Erythroblast (primary cell): Measurements from ENCODE around the gene HBA2.
A peak's percentile ranks its signal among the peaks of the same experiment; 100 is the strongest.
"Not testable (repeated sequence)": the region's sequence is repeated elsewhere in the genome, so short reads cannot be mapped to it uniquely, and the experiment has no call there.

Source experiments
- DNase-seq, 2 experiments: peaks; one replicate each; lab custom pipeline; 2025; lab: John Stamatoyannopoulos, UW
- GATA1 ChIP-seq: IDR thresholded peaks from 2 replicates; pipeline ENCODE4 v1.6.1; 2011; ENCODE audit warnings: low read depth, mild to moderate bottlenecking, control low read depth, low read length, moderate library complexity
- POLR2A ChIP-seq: IDR thresholded peaks from 2 replicates; pipeline ENCODE4 v1.6.1; 2011; ENCODE audit warnings: mild to moderate bottlenecking, low read length

HBA2 gene

DNA sequence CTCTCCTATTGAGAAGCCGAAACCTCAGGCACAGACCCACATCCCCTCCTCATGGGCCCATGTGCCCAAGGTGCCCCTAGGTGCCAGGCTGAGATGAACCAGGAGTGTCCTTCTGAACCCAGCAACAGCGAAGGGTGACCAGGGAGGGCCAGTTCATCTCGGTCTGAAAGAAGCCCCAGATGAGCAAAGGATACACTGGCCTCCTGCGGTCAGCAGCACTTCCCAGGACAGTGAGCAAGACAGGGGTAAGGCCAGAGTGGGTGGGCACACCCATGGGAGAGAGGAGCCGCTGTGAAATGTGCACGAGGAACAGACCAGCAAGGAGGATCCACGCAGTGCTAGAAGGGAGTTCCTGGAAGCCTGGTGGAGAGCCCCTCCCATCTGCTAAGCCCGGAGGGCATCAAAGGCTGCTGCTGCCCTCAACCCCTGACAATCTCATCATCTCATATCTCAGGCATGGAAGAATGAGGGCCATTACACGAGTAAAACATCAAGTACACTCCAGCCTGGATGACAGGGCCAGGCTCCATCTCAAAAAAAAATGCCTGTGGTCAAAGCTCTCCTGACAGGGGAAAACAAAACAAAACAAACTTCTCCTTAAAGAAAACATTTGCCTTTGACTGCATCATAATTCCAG is 23.5 kb upstream of the HBA2 start:
- TF ChIP-seq POLR2A (no peak), GATA1 (no peak)
- DNase-seq, result peak; percentile 41 to 51

DNA sequence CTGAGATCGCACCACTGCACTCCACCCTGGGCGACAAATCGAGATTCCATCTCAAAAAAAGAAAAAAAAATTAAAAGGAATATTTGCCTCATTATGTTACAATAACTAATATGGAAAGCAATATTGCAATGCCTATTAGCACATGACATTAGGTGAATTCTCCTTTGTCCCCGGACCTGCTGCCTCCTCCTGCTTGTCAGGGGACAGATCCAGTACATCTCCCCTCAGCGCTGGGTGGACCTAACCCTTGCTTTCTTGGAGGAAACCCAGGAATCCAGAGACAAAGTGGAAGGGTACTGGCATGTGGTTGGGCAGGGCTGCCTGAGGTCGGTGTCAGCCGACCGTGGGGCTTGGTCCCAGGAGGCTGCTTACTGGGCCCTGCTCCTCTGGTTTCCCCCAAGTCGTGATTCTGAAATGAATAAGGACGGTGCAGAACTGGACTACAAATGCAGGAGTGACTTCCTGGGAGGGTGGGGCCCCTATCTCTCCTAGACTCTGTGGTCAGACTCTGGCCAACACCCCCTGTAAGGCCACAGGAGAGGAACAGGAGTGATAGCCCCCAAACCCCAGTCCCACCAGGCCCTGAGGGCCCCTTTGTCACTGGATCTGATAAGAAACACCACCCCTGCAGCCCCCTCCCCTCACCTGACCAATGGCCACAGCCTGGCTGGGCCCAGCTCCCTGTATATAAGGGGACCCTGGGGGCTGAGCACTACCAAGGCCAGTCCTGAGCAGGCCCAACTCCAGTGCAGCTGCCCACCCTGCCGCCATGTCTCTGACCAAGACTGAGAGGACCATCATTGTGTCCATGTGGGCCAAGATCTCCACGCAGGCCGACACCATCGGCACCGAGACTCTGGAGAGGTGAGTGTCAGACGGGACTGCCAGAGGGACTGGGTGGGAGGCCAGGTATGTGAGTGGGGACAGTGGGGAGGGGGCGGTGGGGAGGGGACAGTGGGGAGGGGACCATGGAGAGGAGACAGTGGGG is 20.2 kb upstream of the HBA2 start, which contains the start of gene HBZ:
TSS of gene HBZ (plus strand) at position 504 of the 988 bp plus-strand sequence. CDS start at position 770, 266 bp downstream.
- TF ChIP-seq GATA1 (no peak), POLR2A (no peak)
- DNase-seq, result peak; percentile 54 to 70

DNA sequence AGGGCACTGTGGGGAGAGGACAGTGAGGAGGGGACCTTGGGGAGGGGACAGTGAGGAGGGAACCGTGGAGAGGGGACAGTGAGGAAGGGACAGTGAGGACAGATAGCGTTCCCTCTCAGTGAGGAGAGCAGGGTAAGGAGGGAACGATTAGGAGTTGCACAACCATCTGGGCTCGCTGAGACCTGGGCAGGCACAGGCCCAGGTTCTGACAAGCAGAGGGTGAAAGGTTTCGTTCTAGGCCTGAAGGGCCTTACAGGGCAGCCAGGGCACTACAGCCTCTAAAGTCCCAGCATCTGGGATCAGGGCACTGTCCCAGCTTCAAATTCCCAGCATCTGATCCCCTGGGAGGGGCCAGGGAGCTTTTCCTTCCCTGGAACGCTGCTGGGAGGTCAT is 19.6 kb upstream of the HBA2 start:
- peak in 1 of 2 experiments; percentile 44 for DNase-seq

DNA sequence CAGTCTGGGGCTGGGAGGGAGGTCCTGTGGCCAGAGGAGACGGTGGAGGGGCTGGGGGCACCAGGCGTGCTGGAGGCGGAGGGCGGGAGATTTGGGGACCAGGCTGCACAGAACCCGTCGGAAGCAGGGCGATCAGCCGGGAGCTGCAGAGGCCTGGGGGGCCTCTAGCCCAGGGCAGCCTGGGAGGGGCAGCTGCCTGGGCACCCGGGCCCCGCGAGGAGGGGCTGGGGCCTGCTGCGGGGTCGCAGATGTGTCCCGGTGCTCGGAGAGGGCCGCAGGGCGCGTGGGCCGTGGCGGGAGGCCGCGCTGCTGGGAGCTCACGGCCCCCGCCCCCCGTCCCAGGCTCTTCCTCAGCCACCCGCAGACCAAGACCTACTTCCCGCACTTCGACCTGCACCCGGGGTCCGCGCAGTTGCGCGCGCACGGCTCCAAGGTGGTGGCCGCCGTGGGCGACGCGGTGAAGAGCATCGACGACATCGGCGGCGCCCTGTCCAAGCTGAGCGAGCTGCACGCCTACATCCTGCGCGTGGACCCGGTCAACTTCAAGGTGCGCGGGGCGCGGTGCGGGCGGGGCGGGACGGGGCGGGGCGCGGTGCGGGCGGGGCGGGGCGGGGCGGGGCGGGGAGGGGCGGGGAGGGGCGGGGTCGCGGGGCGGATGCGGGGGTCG is 19.0 kb upstream of the HBA2 start:
- peak; percentile 0 for TF ChIP-seq POLR2A
- DNase-seq, result not testable (repeated sequence)

DNA sequence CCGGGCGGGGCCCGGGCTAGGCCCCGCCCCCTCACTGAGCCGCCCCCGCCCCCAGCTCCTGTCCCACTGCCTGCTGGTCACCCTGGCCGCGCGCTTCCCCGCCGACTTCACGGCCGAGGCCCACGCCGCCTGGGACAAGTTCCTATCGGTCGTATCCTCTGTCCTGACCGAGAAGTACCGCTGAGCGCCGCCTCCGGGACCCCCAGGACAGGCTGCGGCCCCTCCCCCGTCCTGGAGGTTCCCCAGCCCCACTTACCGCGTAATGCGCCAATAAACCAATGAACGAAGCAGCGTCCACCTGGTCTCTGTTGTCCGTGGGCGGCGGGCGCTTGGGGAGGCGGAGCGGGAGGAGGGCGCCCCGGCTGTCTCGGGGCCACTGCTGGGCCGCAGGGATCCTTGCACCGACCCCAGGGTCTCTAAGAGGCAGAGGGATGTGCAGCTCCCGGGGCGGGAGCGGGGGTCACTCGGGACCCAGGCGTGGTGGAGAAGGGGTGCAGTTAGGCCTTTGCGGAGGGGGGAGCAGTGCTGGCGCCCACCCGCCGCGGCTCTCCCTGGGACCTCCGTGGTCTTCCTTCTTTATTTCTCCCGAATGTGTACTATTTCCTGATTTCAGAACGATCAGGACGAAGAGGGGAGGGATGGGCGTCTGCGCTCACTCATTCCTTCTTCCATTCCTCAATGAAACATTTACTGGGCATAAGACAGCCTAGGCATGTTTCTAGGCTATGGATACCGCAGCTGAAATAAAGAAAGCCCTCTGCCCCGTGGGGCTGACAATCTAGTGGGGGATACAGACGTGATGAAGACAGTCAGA is 18.3 kb upstream of the HBA2 start:
- peak; percentile 70 to 71 for DNase-seq
- no peak for TF ChIP-seq GATA1
- TF ChIP-seq POLR2A, result peak; percentile 1

DNA sequence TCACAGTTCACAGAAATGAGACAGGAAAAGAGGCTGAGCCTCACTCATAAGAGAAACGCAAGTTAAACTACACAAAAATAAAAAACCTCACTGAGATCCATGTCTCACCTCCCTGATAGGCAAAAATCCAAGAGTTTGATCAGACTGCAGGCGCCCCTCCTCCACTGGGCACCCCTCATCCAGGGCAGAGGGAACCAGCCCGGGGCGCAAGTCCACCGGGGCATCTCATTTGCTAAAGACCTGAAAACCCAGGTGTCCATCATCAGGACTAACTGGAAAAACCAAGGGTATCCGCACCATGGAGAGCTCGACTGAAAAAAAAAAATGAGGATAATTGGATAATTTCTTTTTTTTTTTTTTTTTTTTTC is 17.7 kb upstream of the HBA2 start:
- TF ChIP-seq GATA1 (no peak), POLR2A (no peak)
- peak in 1 of 2 experiments; percentile 41 for DNase-seq

DNA sequence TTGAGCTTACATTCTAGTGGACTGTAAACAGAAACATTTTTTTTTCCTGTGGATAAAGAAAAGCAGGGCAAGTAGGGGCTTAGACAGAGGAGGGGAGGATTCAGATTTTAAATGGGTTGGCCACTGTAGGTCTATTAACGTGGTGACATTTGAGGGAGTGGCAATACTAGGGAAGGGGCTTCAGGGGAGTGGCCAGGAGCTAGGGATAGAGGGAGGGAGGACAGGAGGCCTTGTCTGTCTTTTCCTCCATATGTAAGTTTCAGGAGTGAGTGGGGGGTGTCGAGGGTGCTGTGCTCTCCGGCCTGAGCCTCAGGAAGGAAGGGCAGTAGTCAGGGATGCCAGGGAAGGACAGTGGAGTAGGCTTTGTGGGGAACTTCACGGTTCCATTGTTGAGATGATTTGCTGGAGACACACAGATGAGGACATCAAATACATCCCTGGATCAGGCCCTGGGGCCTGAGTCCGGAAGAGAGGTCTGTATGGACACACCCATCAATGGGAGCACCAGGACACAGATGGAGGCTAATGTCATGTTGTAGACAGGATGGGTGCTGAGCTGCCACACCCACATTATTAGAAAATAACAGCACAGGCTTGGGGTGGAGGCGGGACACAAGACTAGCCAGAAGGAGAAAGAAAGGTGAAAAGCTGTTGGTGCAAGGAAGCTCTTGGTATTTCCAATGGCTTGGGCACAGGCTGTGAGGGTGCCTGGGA is 13.4 kb upstream of the HBA2 start:
- DNase-seq, result no peak
- TF ChIP-seq POLR2A (no peak), GATA1 (no peak)

DNA sequence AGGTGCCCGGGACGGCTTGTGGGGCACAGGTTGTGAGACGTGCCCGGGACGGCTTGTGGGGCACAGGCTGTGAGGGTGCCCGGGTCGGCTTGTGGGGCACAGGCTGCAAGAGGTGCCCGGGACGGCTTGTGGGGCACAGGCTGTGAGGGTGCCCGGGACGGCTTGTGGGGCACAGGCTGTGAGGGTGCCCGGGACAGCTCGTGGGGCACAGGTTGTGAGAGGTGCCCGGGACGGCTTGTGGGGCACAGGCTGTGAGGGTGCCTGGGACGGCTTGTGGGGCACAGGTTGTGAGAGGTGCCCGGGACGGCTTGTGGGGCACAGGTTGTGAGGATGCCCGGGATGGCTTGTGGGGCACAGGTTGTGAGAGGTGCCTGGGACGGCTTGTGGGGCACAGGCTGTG is 12.4 kb upstream of the HBA2 start:
- DNase-seq, result not testable (repeated sequence)

DNA sequence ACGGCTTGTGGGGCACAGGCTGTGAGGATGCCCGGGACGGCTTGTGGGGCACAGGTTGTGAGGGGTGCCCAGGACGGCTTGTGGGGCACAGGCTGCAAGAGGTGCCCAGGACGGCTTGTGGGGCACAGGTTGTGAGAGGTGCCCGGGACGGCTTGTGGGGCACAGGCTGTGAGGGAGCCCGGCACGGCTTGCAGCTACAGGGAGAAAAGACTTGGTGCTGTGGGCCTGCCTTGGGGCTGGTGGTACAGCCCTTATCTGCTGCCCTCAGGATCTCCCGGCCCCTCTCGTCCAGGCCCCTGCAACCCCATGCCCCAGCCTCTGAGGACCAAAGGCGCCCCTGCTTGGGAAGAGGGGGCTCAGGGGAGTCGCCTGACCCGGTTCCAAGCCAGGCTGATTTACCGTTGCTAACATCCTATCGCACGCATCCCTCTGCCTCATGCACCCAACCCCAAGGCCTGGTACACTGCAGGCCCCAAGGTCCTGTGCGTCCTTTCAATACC is 11.9 kb upstream of the HBA2 start:
- DNase-seq, result no peak

DNA sequence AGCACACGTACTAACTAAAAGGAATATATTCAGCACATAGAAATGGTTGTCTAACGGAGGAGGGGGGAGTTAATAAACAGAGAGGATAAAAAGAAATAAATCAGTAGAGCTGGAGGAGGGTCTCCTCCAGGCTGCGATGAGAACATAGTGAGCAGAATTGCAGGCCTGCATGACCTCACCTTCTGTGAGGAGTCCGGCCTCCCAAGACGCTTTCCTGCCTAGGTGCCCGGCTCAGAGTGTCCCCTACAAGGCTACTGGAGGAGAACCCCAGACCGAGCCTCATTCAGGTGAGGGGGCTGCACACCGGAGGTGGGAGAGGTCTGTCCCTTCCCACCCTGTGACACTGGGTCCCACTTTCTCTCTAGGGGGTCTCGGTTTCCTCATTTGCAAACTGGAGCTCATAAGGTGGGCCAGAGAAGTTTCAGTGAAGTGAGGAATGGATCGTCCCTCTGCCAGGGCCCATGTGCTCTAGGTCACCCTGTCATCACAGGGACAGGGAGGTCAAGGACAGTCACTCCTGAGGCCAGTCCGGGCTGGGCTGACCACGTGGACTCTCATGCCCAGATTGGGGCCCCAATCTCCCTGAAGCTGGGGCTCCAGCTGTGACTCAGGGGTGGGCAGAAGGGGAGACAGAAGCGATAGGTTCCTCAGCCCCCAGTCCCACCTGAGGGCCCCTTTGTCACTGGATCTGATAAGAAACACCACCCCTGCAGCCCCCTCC is 10.2 kb upstream of the HBA2 start:
- TF ChIP-seq POLR2A, result no peak
- no peak for TF ChIP-seq GATA1
- no peak for DNase-seq

More for the DNA sequence above, 11.9 kb upstream of the HBA2 start:
- no peak for TF ChIP-seq POLR2A
- TF ChIP-seq GATA1, result no peak

DNA sequence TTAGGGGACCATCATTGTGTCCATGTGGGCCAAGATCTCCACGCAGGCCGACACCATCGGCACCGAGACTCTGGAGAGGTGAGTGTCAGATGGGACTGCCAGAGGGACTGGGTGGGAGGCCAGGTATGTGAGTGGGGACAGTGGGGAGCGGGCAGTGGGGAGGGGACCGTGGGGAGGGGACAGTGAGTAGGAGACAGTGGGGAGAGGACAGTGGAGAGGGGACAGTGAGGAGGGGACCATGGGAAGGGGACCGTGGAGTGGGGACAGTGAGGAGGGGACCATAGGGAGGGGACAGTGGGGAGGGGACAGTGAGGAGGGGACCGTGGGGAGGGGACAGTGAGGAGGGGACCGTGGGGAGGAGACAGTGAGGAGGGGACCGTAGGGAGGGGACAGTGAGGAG is 9.5 kb upstream of the HBA2 start:
- DNase-seq, result not testable (repeated sequence)

DNA sequence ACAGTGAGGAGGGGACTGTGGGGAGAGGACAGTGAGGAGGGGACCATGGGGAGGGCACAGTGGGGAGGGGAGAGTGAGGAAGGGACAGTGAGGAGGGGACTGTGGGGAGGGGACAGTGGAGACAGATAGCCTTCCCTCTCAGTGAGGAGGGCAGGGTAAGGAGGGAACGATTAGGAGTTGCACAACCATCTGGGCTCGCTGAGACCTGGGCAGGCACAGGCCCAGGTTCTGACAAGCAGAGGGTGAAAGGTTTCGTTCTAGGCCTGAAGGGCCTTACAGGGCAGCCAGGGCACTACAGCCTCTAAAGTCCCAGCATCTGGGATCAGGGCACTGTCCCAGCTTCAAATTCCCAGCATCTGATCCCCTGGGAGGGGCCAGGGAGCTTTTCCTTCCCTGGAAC is 9.0 kb upstream of the HBA2 start:
- peak in 1 of 2 experiments; percentile 34 for DNase-seq

DNA sequence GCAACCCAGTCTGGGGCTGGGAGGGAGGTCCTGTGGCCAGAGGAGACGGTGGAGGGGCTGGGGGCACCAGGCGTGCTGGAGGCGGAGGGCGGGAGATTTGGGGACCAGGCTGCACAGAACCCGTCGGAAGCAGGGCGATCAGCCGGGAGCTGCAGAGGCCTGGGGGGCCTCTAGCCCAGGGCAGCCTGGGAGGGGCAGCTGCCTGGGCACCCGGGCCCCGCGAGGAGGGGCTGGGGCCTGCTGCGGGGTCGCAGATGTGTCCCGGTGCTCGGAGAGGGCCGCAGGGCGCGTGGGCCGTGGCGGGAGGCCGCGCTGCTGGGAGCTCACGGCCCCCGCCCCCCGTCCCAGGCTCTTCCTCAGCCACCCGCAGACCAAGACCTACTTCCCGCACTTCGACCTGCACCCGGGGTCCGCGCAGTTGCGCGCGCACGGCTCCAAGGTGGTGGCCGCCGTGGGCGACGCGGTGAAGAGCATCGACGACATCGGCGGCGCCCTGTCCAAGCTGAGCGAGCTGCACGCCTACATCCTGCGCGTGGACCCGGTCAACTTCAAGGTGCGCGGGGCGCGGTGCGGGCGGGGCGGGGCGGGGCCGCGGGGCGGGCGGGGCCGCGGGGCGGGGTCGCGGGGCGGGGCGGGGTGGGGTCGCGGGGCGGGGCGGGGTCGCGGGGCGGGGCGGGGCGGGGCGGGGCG is 8.4 kb upstream of the HBA2 start:
- not testable (repeated sequence) for DNase-seq
